GM08714 (cell line): ENCODE measurements around the gene STARD9.
"Not testable (repeated sequence)": the region's sequence is repeated elsewhere in the genome, so short reads cannot be mapped to it uniquely, and the experiment has no call there.

ENCODE experiments used
- H3K4me3 ChIP-seq: fragments of 200-500 bp; sonication (Bioruptor generic); 2 replicates; pipeline ENCODE4 v1.5.1; 2014; ENCODE audit warnings: mild to moderate bottlenecking, low read length, inconsistent platforms
- ZNF274 ChIP-seq: IDR thresholded peaks from 2 replicates; pipeline ENCODE4 v1.6.1; 2012; ENCODE audit warnings: mild to moderate bottlenecking, low read depth, low read length

Gene STARD9

DNA sequence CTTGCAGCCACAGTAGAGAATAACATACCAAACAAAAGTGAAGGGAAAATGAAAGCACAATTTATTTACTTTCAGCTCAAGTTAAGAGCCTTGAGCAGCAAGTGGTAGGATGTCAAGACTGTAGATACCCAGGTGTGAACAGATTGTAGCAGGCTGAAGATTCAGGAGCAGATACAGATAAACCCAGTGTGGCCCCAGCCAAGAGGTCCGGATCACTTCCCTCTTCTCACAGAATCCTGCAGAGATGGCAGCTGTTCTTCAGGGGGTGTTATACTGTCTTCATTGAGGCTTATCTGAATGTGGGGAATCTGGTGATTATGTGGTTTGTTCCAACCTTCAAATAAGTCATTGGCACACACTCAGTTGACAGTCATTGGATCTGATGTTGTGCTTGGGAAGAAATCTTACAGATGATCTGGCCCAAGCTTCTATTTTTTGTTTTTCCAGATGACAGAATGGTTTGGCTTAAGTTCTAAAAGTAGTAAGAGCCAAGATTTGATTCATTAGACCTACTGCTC is 2.2 kb downstream of the STARD9 start:
- no peak overlapping the region; the same call in 1 of the 2 replicates for H3K4me3 ChIP-seq
- no peak for TF ChIP-seq ZNF274

DNA sequence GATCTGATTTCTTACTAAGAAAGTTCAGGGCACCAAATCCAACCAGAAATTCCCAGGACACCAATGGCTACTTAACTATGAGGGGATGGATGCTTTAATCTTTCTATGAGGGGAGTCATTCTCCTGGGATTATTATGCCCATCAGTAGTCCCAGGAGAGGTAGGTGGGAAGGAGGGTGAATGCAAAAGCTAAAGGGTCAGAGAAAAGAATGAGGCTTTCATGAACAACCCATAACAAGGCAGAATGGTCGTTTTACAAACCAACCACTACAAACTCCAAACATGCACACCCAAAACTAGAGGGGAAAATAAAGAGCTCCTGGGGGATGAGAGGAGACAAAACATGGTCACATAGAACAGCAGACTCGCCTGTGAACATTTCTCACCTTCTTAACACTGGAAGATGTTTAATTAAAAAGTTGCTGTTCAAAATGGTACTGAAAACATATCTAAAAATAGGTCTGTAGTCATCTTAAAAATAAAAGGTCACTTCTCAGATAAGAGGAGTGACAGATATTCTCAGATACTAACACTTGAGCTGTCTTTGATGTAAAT is 3.7 kb downstream of the STARD9 start:
- no peak for TF ChIP-seq ZNF274
- no peak overlapping the region for H3K4me3 ChIP-seq

DNA sequence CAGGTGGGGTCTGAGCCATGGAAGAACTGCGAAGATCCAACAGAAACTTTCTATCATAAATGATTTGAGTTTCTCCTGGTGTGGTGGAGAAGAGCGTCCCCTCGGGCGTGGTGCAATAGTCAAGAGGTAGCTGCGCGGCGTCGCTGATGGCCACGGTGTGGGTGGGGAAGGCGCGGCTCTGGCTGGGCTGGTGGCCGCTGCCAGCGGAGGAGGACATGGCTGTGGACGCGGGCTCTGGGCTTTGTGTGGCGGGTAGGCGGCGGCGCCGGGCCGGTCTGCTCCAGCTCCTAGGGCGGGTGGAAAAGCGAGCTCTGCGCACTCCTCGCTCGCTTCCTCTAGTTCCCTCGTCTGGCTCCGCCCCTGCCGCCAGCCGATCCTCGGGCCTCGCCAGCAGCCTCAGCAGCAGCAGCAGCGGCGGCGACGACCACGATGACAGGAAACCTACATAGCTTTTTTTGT is 5.9 kb downstream of the STARD9 start:
- peak overlapping the region; percentile 52; the same call in 1 of the 2 replicates for H3K4me3 ChIP-seq
- no peak for TF ChIP-seq ZNF274

DNA sequence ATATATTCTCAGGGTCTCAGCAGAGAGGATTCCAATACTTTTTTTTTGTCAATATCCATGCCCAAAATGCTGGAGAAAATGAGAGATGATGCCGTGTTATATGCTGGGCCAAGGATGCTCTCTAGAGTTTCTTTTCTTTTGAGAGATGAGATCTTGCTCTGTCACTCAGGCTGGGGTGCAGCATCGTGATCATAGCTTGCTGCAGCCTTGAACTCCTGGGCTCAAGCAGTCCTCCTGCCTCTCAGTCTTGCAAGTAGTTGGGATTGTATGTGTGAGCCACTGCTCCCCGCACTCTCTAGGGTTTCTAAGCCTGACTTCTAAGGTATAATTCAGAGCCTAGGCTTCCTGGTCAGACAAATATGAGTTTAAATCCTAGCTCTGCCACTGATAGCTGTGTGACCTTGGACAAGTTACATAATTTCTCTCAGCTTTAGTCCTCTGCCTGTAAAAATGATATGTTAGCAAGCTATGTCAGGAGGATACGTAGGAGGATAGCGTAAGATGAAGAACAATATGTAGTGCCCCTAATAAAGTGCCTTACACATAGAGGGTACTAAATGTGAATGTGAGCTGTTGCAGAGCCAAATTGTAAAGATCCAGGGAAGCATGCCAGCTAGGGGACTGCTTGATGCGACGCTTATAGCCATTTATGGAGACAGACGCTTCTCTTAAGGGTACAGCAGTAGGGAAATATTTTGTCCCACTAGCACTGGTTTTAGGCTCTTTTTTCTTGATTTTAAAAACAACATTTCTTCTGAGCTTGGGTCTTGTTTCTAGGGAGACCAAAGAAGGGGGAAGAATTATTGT is 7.4 kb downstream of the STARD9 start:
- no peak for TF ChIP-seq ZNF274
- H3K4me3 ChIP-seq = no peak overlapping the region

- H3K4me3 ChIP-seq = no peak overlapping the region
These were observed 8.8 kb downstream of the STARD9 start for GRCh38 chr15:42584031-42584765.

GRCh38 chr15:42590619-42591237 is 15.3 kb downstream of the STARD9 start:
- TF ChIP-seq ZNF274 = no peak
- H3K4me3 ChIP-seq = no peak overlapping the region

More at GRCh38 chr15:42584031-42584765, 8.8 kb downstream of the STARD9 start:
- no peak for TF ChIP-seq ZNF274

- H3K4me3 ChIP-seq = no peak overlapping the region
- TF ChIP-seq ZNF274 = no peak
These were observed 16.0 kb downstream of the STARD9 start for GRCh38 chr15:42591238-42591934.

DNA sequence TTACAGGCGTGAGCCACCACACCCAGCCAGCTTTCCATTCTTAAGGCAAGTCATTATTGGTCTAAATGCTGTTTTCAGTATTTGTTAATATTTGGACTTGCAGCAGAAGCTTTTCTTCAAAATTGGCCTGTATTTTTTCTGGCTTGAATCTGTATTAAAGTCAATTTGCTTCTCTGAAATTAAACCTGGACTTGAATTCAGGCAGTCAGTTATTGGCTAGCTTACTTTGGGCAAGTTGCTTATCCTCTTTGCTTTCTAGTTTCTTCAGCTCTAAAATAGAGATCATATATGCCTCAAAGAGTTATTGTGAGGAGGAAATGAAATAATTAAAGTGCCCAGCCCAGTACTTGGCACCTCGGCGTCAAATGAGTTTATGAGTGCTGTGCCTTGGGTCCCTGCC is 17.3 kb downstream of the STARD9 start:
- no peak overlapping the region for H3K4me3 ChIP-seq
- no peak for TF ChIP-seq ZNF274

DNA sequence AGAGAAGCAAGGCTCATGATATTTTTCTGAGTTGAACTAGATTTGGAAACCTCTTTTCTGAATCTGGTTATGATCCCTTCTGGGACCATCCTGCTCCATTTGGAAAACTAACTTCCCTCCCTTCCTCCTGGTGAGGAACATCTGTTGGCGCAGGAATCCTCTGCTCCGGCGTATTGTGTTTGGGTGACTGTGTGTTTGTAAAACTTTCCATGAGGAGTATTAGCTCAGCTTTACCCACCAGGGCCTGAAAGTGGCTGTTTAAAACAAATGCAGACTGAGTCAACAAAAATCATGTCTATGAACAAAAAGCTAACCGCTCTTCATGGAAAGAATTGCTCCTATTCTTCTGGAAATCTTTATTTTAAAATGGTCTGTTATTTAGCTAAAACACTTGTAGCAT is 17.7 kb downstream of the STARD9 start:
- TF ChIP-seq ZNF274 = no peak
- no peak overlapping the region for H3K4me3 ChIP-seq

DNA sequence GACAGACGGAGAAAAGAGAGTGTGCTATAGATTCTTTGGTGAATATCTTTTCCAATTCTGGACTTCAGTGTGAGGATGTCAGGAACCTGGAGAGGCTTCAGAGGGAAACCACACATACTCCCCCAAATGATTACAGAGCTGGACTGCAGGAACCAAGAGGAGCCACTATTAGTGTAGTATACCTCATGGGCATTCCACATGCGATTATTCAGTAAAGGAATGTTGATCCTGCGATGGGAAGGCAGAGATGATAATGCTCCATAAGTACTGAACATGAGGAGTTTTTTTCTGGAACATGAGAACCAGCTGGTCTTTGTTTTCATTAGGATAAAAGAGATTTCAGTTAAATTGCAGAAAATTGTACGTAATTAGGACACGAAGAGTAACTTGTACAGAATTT is 18.7 kb downstream of the STARD9 start:
- no peak for TF ChIP-seq ZNF274
- no peak overlapping the region for H3K4me3 ChIP-seq

DNA sequence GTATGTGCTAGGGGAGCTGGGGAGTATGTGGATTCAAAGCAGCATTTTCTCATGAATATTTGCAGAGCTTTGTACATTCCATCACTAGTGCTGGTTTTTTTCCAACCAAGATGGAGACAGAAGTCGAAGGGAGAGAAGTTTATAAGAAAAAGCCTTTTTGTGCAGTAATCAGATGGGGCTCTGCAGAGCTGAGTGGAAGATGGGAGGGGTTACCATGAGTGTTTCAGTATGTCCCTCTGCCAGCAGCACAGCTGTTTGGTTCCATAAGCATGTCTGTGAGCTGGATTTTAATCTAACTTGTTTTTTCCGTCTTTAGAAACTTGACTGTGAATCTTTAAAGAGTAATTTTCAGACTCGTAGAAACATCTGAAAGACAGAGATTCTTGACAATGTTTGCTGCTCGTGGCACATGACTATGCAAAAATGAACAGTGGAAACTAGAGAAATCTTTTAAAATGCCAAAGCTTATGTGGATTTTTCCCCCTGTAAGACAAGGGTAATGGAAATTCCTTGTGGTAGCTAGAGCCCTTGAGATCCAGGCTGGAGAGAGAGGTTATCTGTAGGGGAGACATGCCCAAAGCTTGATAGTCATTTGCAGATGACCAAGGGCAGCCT is 20.3 kb downstream of the STARD9 start:
- no peak for TF ChIP-seq ZNF274
- H3K4me3 ChIP-seq = no peak overlapping the region

DNA sequence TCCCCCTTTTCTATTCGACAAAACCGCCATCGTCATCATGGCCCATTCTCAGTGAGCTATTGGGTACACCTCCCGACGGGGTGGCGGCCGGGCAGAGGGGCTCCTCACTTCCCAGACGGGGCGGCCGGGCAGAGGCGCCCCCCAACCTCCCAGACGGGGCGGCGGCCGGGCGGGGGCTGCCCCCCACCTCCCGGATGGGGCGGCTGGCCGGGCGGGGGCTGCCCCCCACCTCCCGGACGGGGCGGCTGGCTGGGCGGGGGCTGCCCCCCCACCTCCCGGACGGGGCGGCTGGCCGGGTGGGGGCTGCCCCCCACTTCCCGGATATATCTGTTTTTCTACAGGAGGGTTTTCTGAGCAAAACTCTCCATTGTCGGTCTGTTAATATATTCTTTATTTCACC is 25.9 kb downstream of the STARD9 start:
- not testable (repeated sequence) for H3K4me3 ChIP-seq

DNA sequence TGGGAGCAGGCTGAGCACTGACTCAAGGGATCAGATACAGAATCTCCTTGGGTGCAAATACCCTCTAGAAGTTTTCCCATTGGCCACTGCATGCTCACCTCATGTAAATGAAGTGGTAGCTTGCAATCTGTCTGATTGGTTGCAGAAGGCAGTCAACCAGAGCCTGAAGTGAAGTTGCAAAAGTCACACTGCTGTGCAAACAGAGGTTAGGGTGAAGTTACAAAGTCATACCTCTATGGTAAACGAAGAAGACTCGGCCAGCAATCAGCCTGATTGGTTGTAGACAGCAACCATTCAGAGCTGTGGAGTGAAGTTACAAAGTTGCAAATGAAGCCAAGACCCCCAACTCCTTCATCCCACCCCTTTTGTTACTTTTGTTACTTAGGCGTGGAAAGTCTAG is 27.1 kb downstream of the STARD9 start:
- TF ChIP-seq ZNF274 = no peak

DNA sequence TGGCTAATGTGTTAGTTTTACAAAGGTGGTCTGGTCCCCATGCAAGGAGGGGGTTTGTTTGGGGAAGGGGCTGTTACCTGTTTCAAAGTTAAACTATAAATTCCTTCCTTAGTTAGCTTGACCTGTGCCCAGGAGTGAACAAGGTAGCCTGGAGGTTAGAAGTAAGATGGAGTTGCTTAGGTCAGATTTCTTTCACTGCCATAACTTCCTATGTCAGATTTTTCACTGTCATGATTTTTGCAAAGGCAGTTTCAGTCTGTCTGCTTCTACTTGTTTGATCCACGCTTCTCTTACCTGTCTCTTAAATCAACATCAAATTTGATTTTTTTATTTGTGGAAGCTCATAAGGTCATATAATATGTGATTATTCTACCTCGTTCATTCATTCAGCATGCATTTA is 28.6 kb downstream of the STARD9 start:
- no peak overlapping the region for H3K4me3 ChIP-seq
- TF ChIP-seq ZNF274 = no peak

More for the DNA sequence above, 27.1 kb downstream of the STARD9 start:
- H3K4me3 ChIP-seq = no peak overlapping the region
